Spleen (tissue), 7 donors: ENCODE results near the gene EPHX1.

Experiments used
- POLR2A ChIP-seq, 3 donors: fragments of 450-650 bp; IDR thresholded peaks; one replicate each; pipeline ENCODE4 v1.5.1; 2017; ENCODE audit warnings: antibody characterized with exemption in 3 of 3, mild to moderate bottlenecking in 1 of 3
- TF ChIP-seq, protein P1 (sequence below), 11 experiments: fragments of 200-600 bp in 7 of 11; fragments of 450-650 bp in 4 of 11; sonication (generic) in 4 of 11; IDR thresholded peaks in 8 of 11; conservative IDR thresholded peaks in 3 of 11; 1 replicate in 7 of 11; 2 replicates in 4 of 11; pipeline versions ENCODE4 v1.4.0 to v1.8.0; 2016 to 2021; ENCODE audit warnings: antibody characterized with exemption in 11 of 11, inconsistent platforms in 4 of 11, mild to moderate bottlenecking in 1 of 11
- donor health status: DM: no; HTN: no; CAD: no; lungs with moderate emphysema.
- donor health status: DM: no; HTN: no; CAD: no.
- donor health status: DM: no; HTN: no; CAD: no.

DNA sequence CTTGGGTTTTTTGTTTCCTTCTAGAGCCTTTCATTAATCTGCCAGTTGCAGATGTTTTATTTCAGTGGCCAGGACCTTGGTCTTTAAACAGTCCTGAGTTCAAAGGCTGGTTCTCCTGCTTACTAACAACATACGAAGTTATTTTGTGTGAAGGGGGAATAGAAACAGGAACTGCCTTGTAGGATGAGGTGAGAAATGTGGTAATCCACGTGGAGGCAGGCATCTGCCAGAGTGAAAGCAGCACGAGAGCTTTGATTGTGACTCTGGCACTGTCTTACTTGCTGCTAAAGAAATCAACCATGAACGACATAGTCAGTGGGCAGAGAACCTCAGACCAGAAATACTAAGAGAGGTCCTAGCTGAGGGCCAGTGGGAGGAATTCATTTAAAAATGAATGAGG lies 41.9 kb downstream of the EPHX1 start:
- TF ChIP-seq, protein P1, sequence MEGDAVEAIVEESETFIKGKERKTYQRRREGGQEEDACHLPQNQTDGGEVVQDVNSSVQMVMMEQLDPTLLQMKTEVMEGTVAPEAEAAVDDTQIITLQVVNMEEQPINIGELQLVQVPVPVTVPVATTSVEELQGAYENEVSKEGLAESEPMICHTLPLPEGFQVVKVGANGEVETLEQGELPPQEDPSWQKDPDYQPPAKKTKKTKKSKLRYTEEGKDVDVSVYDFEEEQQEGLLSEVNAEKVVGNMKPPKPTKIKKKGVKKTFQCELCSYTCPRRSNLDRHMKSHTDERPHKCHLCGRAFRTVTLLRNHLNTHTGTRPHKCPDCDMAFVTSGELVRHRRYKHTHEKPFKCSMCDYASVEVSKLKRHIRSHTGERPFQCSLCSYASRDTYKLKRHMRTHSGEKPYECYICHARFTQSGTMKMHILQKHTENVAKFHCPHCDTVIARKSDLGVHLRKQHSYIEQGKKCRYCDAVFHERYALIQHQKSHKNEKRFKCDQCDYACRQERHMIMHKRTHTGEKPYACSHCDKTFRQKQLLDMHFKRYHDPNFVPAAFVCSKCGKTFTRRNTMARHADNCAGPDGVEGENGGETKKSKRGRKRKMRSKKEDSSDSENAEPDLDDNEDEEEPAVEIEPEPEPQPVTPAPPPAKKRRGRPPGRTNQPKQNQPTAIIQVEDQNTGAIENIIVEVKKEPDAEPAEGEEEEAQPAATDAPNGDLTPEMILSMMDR (IDR thresholded peaks at IDR 0.05 in 8 of 11, conservative IDR thresholded peaks at IDR 0.05 in 3 of 11): no peak
- no peak for TF ChIP-seq POLR2A (IDR thresholded peaks at IDR 0.05)
